GM12878 (cell line): ENCODE measurements around the gene LARP1B. TPM values are rescaled to one million over a fixed set of nuclear protein-coding genes. Genes with fewer than 3 reads are reported as not detected.

ENCODE experiments used
- ATAC-seq: fragments of 200-7000 bp; cut with Tn5 transposase; 3 replicates; pipeline ENCODE4 v1.9.1; 2020; ENCODE audit warnings: mild to moderate bottlenecking, moderate library complexity
- BruUV-seq: library from RNA; stranded (reverse); fragments of 400-500 nt; replicated peaks from 2 replicates; lab custom pipeline; 2021; lab: Mats Ljungman, UMichigan
- CTCF ChIA-PET: fragments of 300-600 bp; sonication (Branson Sonifier 250); formaldehyde crosslinking; extraction: SDS; loops from one replicate; lab custom pipeline; 2021; ENCODE audit warnings: inconsistent platforms; lab: Yijun Ruan, JAX
- POLR2A ChIA-PET: fragments of 350-600 bp; formaldehyde crosslinking; extraction: SDS; loops from one replicate; lab custom pipeline; 2021; ENCODE audit warnings: inconsistent platforms; lab: Charles Lee
- RAD21 ChIA-PET: fragments of 300-600 bp; sonication (Branson Sonifier 250); formaldehyde crosslinking; loops from one replicate; lab custom pipeline; 2023; ENCODE audit warnings: antibody characterized with exemption; ENCODE audit not compliant: unreplicated experiment; lab: Charles Lee
- SMC1A ChIA-PET: fragments of 300-600 bp; sonication (Branson Sonifier 250); formaldehyde crosslinking; loops from one replicate; lab custom pipeline; 2023; ENCODE audit not compliant: unreplicated experiment, uncharacterized antibody; lab: Charles Lee
- DNase-seq: peaks from one replicate; pipeline ENCODE4 v3.0.0-alpha.2; 2011; ENCODE audit warnings: low read depth, low spot score
- FAIRE-seq: peaks from 3 replicates; lab custom pipeline; 2011; peaks lifted over from hg19 to GRCh38; lab: Jason Lieb, UNC
- H2AFZ ChIP-seq: 2 replicates; pipeline ENCODE4 v1.6.0; 2011; ENCODE audit warnings: low read depth, low read length, control low read depth; ENCODE audit not compliant: control insufficient read depth
- H3K27ac ChIP-seq: 2 replicates; pipeline ENCODE4 v1.5.1; 2011; ENCODE audit warnings: control low read depth; ENCODE audit not compliant: control insufficient read depth, insufficient read depth
- H3K27me3 ChIP-seq, 2 experiments: replicated peaks in 1 of 2; 2 replicates each; pipeline versions ENCODE4 v1.6.0 to v1.6.1; 2011; ENCODE audit warnings: low read length in 1 of 2; ENCODE audit not compliant: control insufficient read depth in 2 of 2, insufficient read depth in 2 of 2
- H3K36me3 ChIP-seq, 2 experiments: 2 replicates each; pipeline ENCODE4 v1.5.1; 2011; ENCODE audit warnings: low read length in 1 of 2; ENCODE audit not compliant: control insufficient read depth in 2 of 2, insufficient read depth in 2 of 2
- H3K4me1 ChIP-seq: 2 replicates; pipeline ENCODE4 v1.6.1; 2011; ENCODE audit warnings: mild to moderate bottlenecking, low read length, moderate library complexity, mixed read lengths; ENCODE audit not compliant: control insufficient read depth, insufficient read depth
- H3K4me2 ChIP-seq: 2 replicates; pipeline ENCODE4 v1.6.0; 2011; ENCODE audit warnings: control low read depth; ENCODE audit not compliant: control insufficient read depth, insufficient read depth
- H3K4me3 ChIP-seq: fragments of 200-600 bp; sonication (generic); 2 replicates; pipeline ENCODE4 v1.5.1; 2016
- H3K79me2 ChIP-seq: 2 replicates; pipeline ENCODE4 v1.6.0; 2011; ENCODE audit warnings: low read length; ENCODE audit not compliant: control insufficient read depth, insufficient read depth
- H3K9ac ChIP-seq: 2 replicates; pipeline ENCODE4 v1.8.0; 2011; ENCODE audit warnings: low read length, control low read depth, mixed read lengths; ENCODE audit not compliant: control insufficient read depth, insufficient read depth
- H3K9me3 ChIP-seq: replicated peaks from 3 replicates; pipeline ENCODE4 v1.5.1; 2011; ENCODE audit warnings: mild to moderate bottlenecking, low read length; ENCODE audit not compliant: control insufficient read depth, insufficient read depth
- H4K20me1 ChIP-seq: 2 replicates; pipeline ENCODE4 v1.6.0; 2011; ENCODE audit not compliant: control insufficient read depth, insufficient read depth
- FOS ChIP-seq: IDR thresholded peaks from 3 replicates; pipeline ENCODE4 v1.6.1; 2011; ENCODE audit warnings: borderline replicate concordance; ENCODE audit not compliant: insufficient read length; ENCODE audit errors: extremely low read depth
- GABPA ChIP-seq: IDR thresholded peaks from 2 replicates; pipeline ENCODE4 v1.6.1; 2014; ENCODE audit warnings: antibody characterized with exemption, low read depth, mild to moderate bottlenecking, inconsistent platforms
- MXI1 ChIP-seq: fragments of 150-350 bp; IDR thresholded peaks from 2 replicates; pipeline ENCODE4 v1.6.1; 2011; ENCODE audit warnings: low read depth, mild to moderate bottlenecking, inconsistent platforms, low read length, improper control_type of control experiment
- PAX5 ChIP-seq: IDR thresholded peaks from 2 replicates; pipeline ENCODE4 v1.6.1; 2011; ENCODE audit warnings: low read depth, low read length, borderline replicate concordance
- POLR2AphosphoS5 ChIP-seq: IDR thresholded peaks from 2 replicates; pipeline ENCODE4 v1.6.1; 2011; ENCODE audit warnings: mild to moderate bottlenecking, low read length, inconsistent platforms
- RBBP5 ChIP-seq: fragments of 200-600 bp; sonication (generic); conservative IDR thresholded peaks from 2 replicates; pipeline ENCODE4 v1.6.1; 2016
- RELA ChIP-seq: fragments of 450-650 bp; IDR thresholded peaks from 2 replicates; pipeline ENCODE4 v1.8.0; 2014; ENCODE audit warnings: borderline replicate concordance; ENCODE audit not compliant: partially characterized antibody
- SIX5 ChIP-seq: IDR thresholded peaks from 2 replicates; pipeline ENCODE4 v1.6.1; 2011; ENCODE audit warnings: mild to moderate bottlenecking, low read depth, low read length, moderate library complexity; ENCODE audit not compliant: severe bottlenecking
- TARDBP ChIP-seq: IDR thresholded peaks from 2 replicates; pipeline ENCODE4 v1.6.1; 2016; ENCODE audit warnings: borderline replicate concordance
- WGBS: methylation state at CpG from one replicate; pipeline ENCODE4 v1.1.6; 2016; ENCODE audit warnings: low lambda C conversion rate; ENCODE audit not compliant: insufficient replicate concordance, insufficient coverage; ENCODE audit errors: missing lambda C conversion rate; 5-methylcytosine and 5-hydroxymethylcytosine counted together
- in situ Hi-C: fragments of 300-500 bp; cut with MboI; formaldehyde crosslinking; loops from 9 replicates; pipeline ENCODE4 v1.14.3; 2018; ENCODE audit warnings: mixed read lengths
- intact Hi-C: fragments of 100-400 bp; cut with micrococcal nuclease; formaldehyde crosslinking; loops from one replicate; pipeline ENCODE4 v1.14.2; 2022; ENCODE audit not compliant: unreplicated experiment
- polyA plus RNA-seq, 11 experiments: library from polyadenylated mRNA; depleted of rRNA in 4 of 11; unstranded in 6 of 11; stranded (reverse) in 5 of 11; fragments of >200 nt; fragmentation: Nextera tagmentation in 4 of 11; fragmentation: Illumina TruSeq in 1 of 11; extraction: Ambion mirVana in 4 of 11; extraction: Trizol in 1 of 11; gene quantifications; 1 replicate in 1 of 11; 2 replicates in 10 of 11; pipeline versions ENCODE4 v1.2.1 to v1.2.3, GENCODE V29; 2011 to 2016; ENCODE audit warnings: inconsistent platforms in 2 of 11, missing spikeins in 2 of 11, low read depth in 1 of 11
- total RNA-seq, 4 experiments: library from RNA; depleted of rRNA in 3 of 4; stranded (reverse); fragments of >200 nt in 3 of 4; fragmentation: Illumina TruSeq in 1 of 4; extraction: Trizol in 1 of 4; gene quantifications; 2 replicates each; pipeline versions ENCODE4 v1.2.1 to v1.2.3, GENCODE V29; 2013 to 2021
- TF ChIP-seq, protein P1 (sequence below): IDR thresholded peaks from 2 replicates; pipeline ENCODE4 v1.6.1; 2012; ENCODE audit warnings: low read depth, low read length, improper control_type of control experiment

The LARP1B gene
- total and polyA plus RNA-seq, 10 of the 15 experiments (the other 5 are each of a cell fraction or from before 2014, with no cell fraction given): 9.2 to 30.9 (median 14.7) TPM

DNA sequence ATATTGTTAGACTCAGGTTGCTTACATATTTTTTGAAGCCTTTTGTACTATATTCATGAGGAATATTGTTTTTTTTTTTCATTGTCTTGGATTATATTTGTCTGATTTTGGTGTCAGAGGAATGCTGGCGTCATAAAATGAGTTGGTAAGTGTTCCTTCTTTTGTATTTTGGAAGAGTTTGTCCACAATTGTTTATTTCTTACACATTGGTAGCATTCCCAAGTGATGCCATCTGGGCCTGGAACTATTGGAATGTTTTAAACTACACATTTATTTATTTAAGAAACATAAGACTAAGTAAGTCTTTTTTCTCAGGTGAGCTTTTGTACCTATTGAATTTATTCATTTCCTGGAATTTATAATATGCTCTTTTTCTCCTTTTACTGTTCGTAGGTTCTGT, 107.6 kb downstream of the LARP1B start:
- Histone ChIP-seq H3K27ac (no peak overlapping the region), H3K9me3 (no peaks in the 10 kb centered on the region), H2AFZ (no peak overlapping the region), H3K4me3 (no peak overlapping the region), H3K4me2 (no peak overlapping the region), H3K9ac (no peak overlapping the region), H3K79me2 (no peaks in the 10 kb centered on the region), H3K36me3 (no peaks in the 10 kb centered on the region), H4K20me1 (no peaks in the 10 kb centered on the region), H3K27me3 (no peaks in the 10 kb centered on the region), H3K4me1 (no peaks in the 10 kb centered on the region)
- POLR2A ChIA-PET: no interaction called here
- ATAC-seq (no peak), DNase-seq (no peak), FAIRE-seq (no peak)
- 98% methylated on average over 2 of the region's 2 CpGs for WGBS
- CTCF ChIA-PET: interaction anchor here (1.1 kb wide), 1 partner anchor 9 kb away, joined by 3 read pairs; no protein-coding TSS in a partner anchor
- intact Hi-C loops (no loop called here), in situ Hi-C loops (no loop called here)
- SMC1A ChIA-PET: interaction anchor here (0.8 to 1.6 kb wide), 2 partner anchors 51 to 348 kb away, joined by 3 read pairs; no protein-coding TSS in a partner anchor
- RAD21 ChIA-PET: no interaction called here
- TF ChIP-seq, protein P1, sequence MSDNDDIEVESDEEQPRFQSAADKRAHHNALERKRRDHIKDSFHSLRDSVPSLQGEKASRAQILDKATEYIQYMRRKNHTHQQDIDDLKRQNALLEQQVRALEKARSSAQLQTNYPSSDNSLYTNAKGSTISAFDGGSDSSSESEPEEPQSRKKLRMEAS: no peak
- TF ChIP-seq RELA (no peak), GABPA (no peak), MXI1 (no peak), POLR2AphosphoS5 (no peak), TARDBP (no peak), RBBP5 (no peak), PAX5 (no peak), FOS (no peak), SIX5 (no peak)
- BruUV-seq: no TSS peak
